Tibial nerve (tissue), 3 donors: Measurements from ENCODE around the gene CES1.

Source experiments
- CTCF ChIP-seq, 5 experiments: fragments of 200-600 bp in 3 of 5; fragments of 450-650 bp in 2 of 5; sonication (generic) in 3 of 5; IDR thresholded peaks; one replicate each; pipeline ENCODE4 v1.5.1; 2016 to 2019; ENCODE audit warnings: antibody characterized with exemption in 5 of 5, mild to moderate bottlenecking in 3 of 5, moderate library complexity in 2 of 5
- POLR2A ChIP-seq, 2 donors: fragments of 450-650 bp; IDR thresholded peaks; one replicate each; pipeline ENCODE4 v1.6.1; 2017; ENCODE audit warnings: antibody characterized with exemption in 2 of 2, mild to moderate bottlenecking in 2 of 2, moderate library complexity in 2 of 2

GRCh38 chr16:55821210-55821609 lies 11.7 kb downstream of the CES1 start:
- TF ChIP-seq CTCF (IDR thresholded peaks at IDR 0.05) (no peak), POLR2A (IDR thresholded peaks at IDR 0.05) (no peak)
